ENCODE measurements around the gene S100A3. TPM values are rescaled to one million over a fixed set of nuclear protein-coding genes. Genes with fewer than 3 reads are reported as not detected.
A peak's percentile ranks its signal among the peaks of the same experiment; 100 is the strongest.

The S100A3 gene
- total RNA-seq, 1 donor from 2014 or later = not detected

GRCh38 chr1:153546371-153546770 lies 2.7 kb downstream of the S100A3 start:
- H3K27ac Mint-ChIP-seq (ENCODE audit: unreplicated experiment) = no peak overlapping the region
- TF ChIP-seq, protein P1, sequence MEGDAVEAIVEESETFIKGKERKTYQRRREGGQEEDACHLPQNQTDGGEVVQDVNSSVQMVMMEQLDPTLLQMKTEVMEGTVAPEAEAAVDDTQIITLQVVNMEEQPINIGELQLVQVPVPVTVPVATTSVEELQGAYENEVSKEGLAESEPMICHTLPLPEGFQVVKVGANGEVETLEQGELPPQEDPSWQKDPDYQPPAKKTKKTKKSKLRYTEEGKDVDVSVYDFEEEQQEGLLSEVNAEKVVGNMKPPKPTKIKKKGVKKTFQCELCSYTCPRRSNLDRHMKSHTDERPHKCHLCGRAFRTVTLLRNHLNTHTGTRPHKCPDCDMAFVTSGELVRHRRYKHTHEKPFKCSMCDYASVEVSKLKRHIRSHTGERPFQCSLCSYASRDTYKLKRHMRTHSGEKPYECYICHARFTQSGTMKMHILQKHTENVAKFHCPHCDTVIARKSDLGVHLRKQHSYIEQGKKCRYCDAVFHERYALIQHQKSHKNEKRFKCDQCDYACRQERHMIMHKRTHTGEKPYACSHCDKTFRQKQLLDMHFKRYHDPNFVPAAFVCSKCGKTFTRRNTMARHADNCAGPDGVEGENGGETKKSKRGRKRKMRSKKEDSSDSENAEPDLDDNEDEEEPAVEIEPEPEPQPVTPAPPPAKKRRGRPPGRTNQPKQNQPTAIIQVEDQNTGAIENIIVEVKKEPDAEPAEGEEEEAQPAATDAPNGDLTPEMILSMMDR (IDR thresholded peaks at IDR 0.05; ENCODE audit: partially characterized antibody, unreplicated experiment) = no peak
- peaks cover 7% of the 10 kb centered on the region for H3K9me3 Mint-ChIP-seq (ENCODE audit: unreplicated experiment)
- H3K36me3 Mint-ChIP-seq (ENCODE audit: unreplicated experiment) = no peaks in the 10 kb centered on the region
- H3K4me3 Mint-ChIP-seq (ENCODE audit: unreplicated experiment) = no peak overlapping the region
- DNase-seq = no peak
- peaks cover 17% of the 10 kb centered on the region for H3K4me1 Mint-ChIP-seq (ENCODE audit: low read depth, unreplicated experiment)
- H3K27me3 Mint-ChIP-seq (ENCODE audit: unreplicated experiment) = peaks cover 9% of the 10 kb centered on the region

DNA sequence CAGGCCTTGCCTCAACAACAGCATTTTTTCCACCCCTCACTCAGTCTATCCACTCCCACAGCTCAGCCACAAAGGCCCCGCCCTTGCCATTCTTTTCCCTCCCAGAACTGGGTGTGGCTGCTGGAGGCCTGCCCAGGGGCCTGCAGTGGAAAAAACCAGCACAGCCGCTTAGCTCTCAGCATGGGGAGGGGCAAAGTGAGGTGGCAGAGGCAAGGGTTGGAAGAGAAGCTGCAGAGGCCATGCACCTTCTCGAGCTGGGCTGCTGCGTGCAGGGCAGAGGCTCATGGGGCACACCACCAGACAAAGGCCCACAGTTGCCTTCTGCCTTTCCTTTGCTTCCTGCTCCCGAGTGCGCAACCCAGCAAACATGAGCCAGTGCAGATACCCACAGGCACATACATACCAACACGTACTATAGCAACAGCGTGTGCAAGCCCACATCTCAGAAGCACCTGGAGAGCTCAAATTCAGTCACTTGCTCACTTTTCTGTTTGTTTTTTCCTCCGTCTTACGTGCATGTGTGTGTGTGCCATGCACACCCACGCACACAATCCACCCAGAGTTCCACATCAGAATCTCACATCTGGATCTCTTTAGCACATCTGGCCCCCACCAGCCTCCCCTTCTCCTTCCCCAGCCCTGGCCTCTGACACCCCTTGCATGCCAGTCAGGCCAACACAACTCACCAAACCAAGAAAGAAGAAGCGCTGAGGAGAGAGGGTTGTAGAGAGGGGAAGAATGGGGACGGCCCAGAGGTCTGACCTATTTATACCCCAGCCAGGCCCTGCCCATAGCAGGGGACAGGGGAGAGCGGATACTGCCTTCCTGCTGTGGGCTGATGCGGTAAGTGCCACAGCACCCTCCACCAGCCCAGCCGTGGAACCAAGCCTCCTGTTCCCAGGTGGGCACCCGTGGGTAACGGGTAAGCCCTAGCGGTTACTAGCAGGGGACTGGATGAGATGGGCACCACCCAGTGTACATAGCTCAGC lies 3.7 kb downstream of the S100A3 start, which contains the start of gene S100A4:
Gene S100A4 (minus strand): TSS at position 740 of the 989 bp plus-strand sequence. CDS start 1,012 bp downstream, outside the sequence.
- TF ChIP-seq, protein P1 (IDR thresholded peaks at IDR 0.05; ENCODE audit: partially characterized antibody, unreplicated experiment) = no peak

DNA sequence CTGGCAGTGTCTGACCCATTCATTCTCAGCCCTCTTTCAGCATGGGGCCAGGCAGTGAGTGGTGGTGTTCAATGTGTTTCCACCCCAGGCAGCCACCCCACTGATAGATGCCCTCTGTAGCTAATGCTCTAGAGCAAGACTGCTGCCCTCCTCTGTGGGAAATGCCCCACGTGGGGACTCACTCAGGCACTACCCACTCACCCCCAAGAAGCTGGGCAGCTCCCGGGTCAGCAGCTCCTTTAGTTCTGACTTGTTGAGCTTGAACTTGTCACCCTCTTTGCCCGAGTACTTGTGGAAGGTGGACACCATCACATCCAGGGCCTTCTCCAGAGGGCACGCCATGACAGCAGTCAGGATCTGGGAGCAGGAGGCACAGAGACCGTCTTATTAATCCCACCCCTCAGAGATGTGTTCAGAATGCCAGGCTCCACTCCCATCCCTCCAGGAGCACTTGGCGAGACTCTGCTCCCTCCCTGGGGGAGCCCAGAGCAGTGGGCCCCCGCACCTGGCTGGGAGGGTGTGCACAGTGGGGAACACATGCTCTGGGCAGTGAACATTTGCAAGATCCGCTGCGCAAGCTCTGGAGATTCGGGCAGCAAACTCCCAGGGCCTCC lies 4.5 kb downstream of the S100A3 start:
- TF ChIP-seq, protein P1 (IDR thresholded peaks at IDR 0.05; ENCODE audit: partially characterized antibody, unreplicated experiment) = no peak

More for the DNA sequence above, 3.7 kb downstream of the S100A3 start, which contains the start of gene S100A4:
- Mint-ChIP-seq H3K27ac (ENCODE audit: unreplicated experiment) (peak within 1 kb of the TSS; percentile 85), H3K36me3 (ENCODE audit: unreplicated experiment) (no peaks in the 10 kb centered on the region), H3K4me1 (ENCODE audit: low read depth, unreplicated experiment) (peaks cover 15% of the 10 kb centered on the region), H3K4me3 (ENCODE audit: unreplicated experiment) (peak within 1 kb of the TSS; percentile 52), H3K27me3 (ENCODE audit: unreplicated experiment) (peaks cover 10% of the 10 kb centered on the region), H3K9me3 (ENCODE audit: unreplicated experiment) (peaks cover 7% of the 10 kb centered on the region)
- DNase-seq = peak; percentile 77

DNA sequence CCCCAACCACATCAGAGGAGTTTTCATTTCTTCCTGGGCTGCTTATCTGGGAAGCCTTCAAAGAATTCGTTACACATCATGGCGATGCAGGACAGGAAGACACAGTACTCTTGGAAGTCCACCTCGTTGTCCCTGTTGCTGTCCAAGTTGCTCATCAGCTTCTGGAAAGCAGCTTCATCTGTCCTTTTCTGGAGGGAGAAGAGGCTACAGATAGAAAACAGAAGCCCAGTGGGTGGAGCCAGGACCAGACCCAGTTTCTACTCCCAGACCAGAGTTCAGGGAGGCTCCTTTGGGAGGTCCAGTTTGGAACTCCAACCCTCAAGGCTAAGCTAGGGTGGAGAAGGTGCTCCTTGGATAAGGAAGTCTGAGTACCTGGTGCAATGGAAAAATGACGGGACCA lies 5.3 kb downstream of the S100A3 start:
- Mint-ChIP-seq H3K4me1 (ENCODE audit: low read depth, unreplicated experiment) (peaks cover 22% of the 10 kb centered on the region), H3K4me3 (ENCODE audit: unreplicated experiment) (no peak overlapping the region), H3K27me3 (ENCODE audit: unreplicated experiment) (peaks cover 10% of the 10 kb centered on the region), H3K36me3 (ENCODE audit: unreplicated experiment) (no peaks in the 10 kb centered on the region), H3K9me3 (ENCODE audit: unreplicated experiment) (peaks cover 6% of the 10 kb centered on the region), H3K27ac (ENCODE audit: unreplicated experiment) (no peak overlapping the region)
- TF ChIP-seq, protein P1 (IDR thresholded peaks at IDR 0.05; ENCODE audit: partially characterized antibody, unreplicated experiment) = no peak
- DNase-seq = no peak

More for the DNA sequence above, 4.5 kb downstream of the S100A3 start:
- no peak overlapping the region for H3K4me3 Mint-ChIP-seq (ENCODE audit: unreplicated experiment)
- H3K27ac Mint-ChIP-seq (ENCODE audit: unreplicated experiment) = peak overlapping the region; percentile 85
- peaks cover 10% of the 10 kb centered on the region for H3K27me3 Mint-ChIP-seq (ENCODE audit: unreplicated experiment)
- H3K9me3 Mint-ChIP-seq (ENCODE audit: unreplicated experiment) = peaks cover 7% of the 10 kb centered on the region
- H3K4me1 Mint-ChIP-seq (ENCODE audit: low read depth, unreplicated experiment) = peaks cover 20% of the 10 kb centered on the region
- no peak for DNase-seq
- H3K36me3 Mint-ChIP-seq (ENCODE audit: unreplicated experiment) = no peaks in the 10 kb centered on the region

Data from glutamatergic neuron (in vitro differentiated cells).